Ectodermal cell (in vitro differentiated cells): ENCODE data around the gene RFFL.
A peak's percentile ranks its signal among the peaks of the same experiment; 100 is the strongest.
"Not testable (repeated sequence)": the region's sequence is repeated elsewhere in the genome, so short reads cannot be mapped to it uniquely, and the experiment has no call there.

Experiments
- H3K27ac ChIP-seq: 2 replicates; pipeline ENCODE4 v1.7.0; 2013; ENCODE audit warnings: mild to moderate bottlenecking, low read depth, low read length; ENCODE audit not compliant: insufficient read depth, poor library complexity, severe bottlenecking
- H3K27me3 ChIP-seq: 2 replicates; pipeline ENCODE4 v1.7.0; 2013; ENCODE audit warnings: mild to moderate bottlenecking, low read length; ENCODE audit not compliant: insufficient read depth, control insufficient read depth, poor library complexity, severe bottlenecking
- H3K36me3 ChIP-seq: one replicate; pipeline ENCODE4 v1.7.0; 2013; ENCODE audit warnings: low read length; ENCODE audit not compliant: control insufficient read depth, insufficient read depth
- H3K4me1 ChIP-seq: one replicate; pipeline ENCODE4 v1.7.0; 2013; ENCODE audit warnings: low read length; ENCODE audit not compliant: control insufficient read depth, insufficient read depth
- H3K4me3 ChIP-seq: 2 replicates; pipeline ENCODE4 v1.7.0; 2013; ENCODE audit warnings: low read depth, low read length, control low read depth; ENCODE audit not compliant: insufficient read depth
- H3K9me3 ChIP-seq: 2 replicates; pipeline ENCODE4 v1.7.0; 2013; ENCODE audit warnings: mild to moderate bottlenecking, low read length, moderate library complexity; ENCODE audit not compliant: control insufficient read depth
- WGBS, 2 experiments: methylation state at CpG; one replicate each; pipeline ENCODE4 v1.1.7; 2013; ENCODE audit warnings: missing lambda C conversion rate in 2 of 2; 5-methylcytosine and 5-hydroxymethylcytosine counted together

The RFFL gene

DNA sequence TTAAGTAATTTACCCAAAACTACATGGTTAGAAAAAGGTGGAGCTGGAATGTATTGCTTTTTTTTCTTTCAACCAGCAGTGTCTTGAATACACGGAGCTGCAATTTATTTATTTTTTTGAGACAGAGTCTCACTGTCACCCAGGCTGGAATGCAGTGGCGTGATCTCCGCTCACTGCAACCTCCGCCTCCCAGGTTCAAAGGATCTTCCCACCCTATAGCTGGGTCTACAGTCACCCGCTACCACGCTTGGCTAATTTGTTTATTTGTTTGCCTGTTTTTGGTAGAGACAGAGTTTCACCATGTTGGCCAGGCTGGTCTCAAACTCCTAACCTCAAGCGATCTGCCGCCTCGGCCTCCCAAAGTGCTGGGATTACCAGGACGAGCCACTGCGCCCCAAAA lies 27.2 kb upstream of the RFFL start:
- not testable (repeated sequence) for H3K4me1 ChIP-seq, H3K36me3 ChIP-seq, H3K27ac ChIP-seq, H3K4me3 ChIP-seq, H3K9me3 ChIP-seq
- WGBS, 2 experiments = 95 to 96% methylated on average over 11 of the region's 11 CpGs
- H3K27me3 ChIP-seq = peaks cover 24% of the 10 kb centered on the region

DNA sequence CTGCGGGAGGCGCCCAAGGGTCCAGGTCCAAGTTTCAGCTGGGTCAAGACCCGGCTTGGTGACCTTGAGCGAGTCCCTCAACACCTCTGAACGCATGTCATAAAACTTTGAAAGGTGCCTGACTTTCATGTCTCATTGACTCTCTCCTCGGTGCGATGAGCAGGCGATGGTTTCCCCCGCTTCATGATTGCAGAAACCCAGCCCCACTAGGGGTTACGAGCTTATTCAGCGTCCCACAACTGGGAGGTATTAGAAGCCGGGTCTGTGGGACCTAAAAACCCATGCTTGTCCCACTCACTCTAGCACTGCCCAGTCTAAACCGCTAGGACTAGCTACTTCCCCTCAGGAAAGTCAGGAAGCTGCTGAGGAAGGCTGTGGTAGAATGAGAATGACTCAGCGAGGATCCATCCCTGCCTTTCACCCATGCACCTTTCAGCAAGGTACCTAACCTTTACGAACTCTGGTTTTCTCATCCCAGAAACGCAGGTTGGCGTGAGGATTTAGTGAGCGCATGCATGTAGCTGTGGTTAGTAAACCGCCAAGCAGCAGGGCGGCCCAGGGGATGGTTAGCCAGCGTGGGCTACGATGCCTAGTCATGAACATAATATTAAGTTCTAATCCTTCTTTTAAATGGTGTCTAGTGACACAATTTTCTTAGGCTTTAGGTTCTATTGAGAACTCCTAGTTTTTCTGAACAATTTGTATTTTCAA lies 26.2 kb upstream of the RFFL start:
- Histone ChIP-seq H3K27me3 (peaks cover 24% of the 10 kb centered on the region), H3K4me1 (peaks cover 5% of the 10 kb centered on the region), H3K27ac (no peak overlapping the region), H3K36me3 (no peaks in the 10 kb centered on the region), H3K9me3 (no peaks in the 10 kb centered on the region), H3K4me3 (peak overlapping the region; percentile 20)
- 54 to 56% methylated on average over 22 of the region's 22 CpGs for WGBS, 2 experiments

DNA sequence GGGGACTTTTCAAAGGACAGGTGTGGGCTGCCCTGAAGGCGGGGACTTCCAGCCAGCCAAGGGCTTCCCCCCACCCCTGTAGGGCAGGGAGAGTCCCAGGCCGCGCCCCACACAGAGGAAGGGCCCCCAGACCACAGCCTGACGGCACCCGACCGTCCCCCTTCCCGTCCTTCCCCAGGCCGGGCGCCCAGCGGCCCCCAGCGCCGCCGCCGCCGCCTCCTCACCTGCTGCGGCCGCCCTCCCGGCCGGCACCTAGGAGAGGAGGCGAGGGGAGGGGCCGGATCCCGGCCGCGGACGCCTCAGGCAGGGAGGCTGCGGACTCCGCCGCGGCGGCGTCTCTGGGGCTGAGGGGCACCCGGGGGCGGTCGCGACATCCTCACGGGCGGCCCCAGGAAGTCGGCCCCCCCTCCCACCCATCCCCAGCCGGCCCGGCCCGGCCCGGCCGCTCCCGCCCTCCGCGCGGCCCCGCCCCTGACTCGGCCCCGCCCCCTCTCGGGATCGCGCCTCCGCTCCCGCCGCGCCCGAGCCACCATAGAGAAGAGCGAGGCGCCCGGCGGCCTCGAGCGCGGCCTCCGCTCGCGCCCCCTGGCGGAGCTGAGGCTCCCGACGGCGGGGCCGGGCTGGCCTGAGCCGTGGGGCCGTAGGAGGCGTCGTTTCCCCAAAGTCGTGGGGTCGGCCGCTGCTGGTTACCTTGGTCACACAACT lies 25.5 kb upstream of the RFFL start:
- Histone ChIP-seq H3K27ac (no peak overlapping the region), H3K27me3 (peaks cover 24% of the 10 kb centered on the region)
- 1% methylated on average over 79 of the region's 80 CpGs for WGBS, 2 experiments

DNA sequence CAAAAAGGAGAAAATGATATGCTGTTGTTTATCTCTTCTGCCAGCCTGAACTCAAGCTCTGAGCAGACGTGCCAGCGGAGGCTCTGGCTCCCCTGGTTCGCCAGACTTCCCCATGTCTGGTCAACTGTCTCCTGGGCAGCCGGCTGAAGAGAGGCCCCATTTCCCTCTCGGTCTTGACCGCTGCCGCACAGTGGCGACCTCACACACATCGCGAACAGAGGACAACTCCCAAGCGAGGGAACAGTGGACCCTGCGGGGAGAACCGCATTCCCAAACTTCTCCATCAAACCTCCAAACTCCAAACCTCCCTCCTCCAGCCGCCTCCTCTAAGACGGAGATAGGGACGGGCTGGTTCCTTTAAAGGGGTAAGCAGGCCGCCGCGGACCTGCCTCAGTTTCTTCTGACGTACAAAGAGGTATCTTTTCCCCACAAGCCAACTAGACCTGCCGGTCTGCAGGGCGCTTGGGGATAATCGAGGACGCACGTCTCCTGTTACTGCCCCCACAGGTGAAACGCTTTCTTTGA lies 24.9 kb upstream of the RFFL start:
- no peak overlapping the region for H3K27ac ChIP-seq
- WGBS, 2 experiments = 1 to 2% methylated on average over 26 of the region's 26 CpGs
- no peaks in the 10 kb centered on the region for H3K9me3 ChIP-seq

More for the DNA sequence above, 25.5 kb upstream of the RFFL start:
- H3K4me3 ChIP-seq = peak overlapping the region; percentile 67
- H3K9me3 ChIP-seq = no peaks in the 10 kb centered on the region
- no peaks in the 10 kb centered on the region for H3K36me3 ChIP-seq
- peaks cover 5% of the 10 kb centered on the region for H3K4me1 ChIP-seq

GRCh38 chr17:35087731-35088355 lies 24.3 kb upstream of the RFFL start:
- 52 to 63% methylated on average over 8 to 9 of the region's 9 CpGs for WGBS, 2 experiments
- H3K4me3 ChIP-seq = peak overlapping the region; percentile 67
- peaks cover 24% of the 10 kb centered on the region for H3K27me3 ChIP-seq
- peaks cover 5% of the 10 kb centered on the region for H3K4me1 ChIP-seq
- no peaks in the 10 kb centered on the region for H3K36me3 ChIP-seq
- H3K27ac ChIP-seq = no peak overlapping the region
- H3K9me3 ChIP-seq = no peaks in the 10 kb centered on the region

More for the DNA sequence above, 24.9 kb upstream of the RFFL start:
- H3K36me3 ChIP-seq = no peaks in the 10 kb centered on the region
- H3K4me1 ChIP-seq = peaks cover 5% of the 10 kb centered on the region
- peak overlapping the region; percentile 67 for H3K4me3 ChIP-seq
- peaks cover 24% of the 10 kb centered on the region for H3K27me3 ChIP-seq

- 80 to 89% methylated on average over 7 to 8 of the region's 8 CpGs for WGBS, 2 experiments
- no peak overlapping the region for H3K4me3 ChIP-seq
- no peak overlapping the region for H3K27ac ChIP-seq
- H3K9me3 ChIP-seq = no peaks in the 10 kb centered on the region
- no peaks in the 10 kb centered on the region for H3K36me3 ChIP-seq
- peaks cover 24% of the 10 kb centered on the region for H3K27me3 ChIP-seq
- peaks cover 5% of the 10 kb centered on the region for H3K4me1 ChIP-seq
Measured at GRCh38 chr17:35086931-35087573, 23.5 kb upstream of the RFFL start.

- H3K27me3 ChIP-seq = peaks cover 24% of the 10 kb centered on the region
- H3K36me3 ChIP-seq = no peaks in the 10 kb centered on the region
- H3K27ac ChIP-seq = no peak overlapping the region
- H3K4me3 ChIP-seq = no peak overlapping the region
- peaks cover 5% of the 10 kb centered on the region for H3K4me1 ChIP-seq
- 88 to 94% methylated on average over 8 of the region's 8 CpGs for WGBS, 2 experiments
- H3K9me3 ChIP-seq = no peaks in the 10 kb centered on the region
Measured at GRCh38 chr17:35086164-35086563, 22.7 kb upstream of the RFFL start.

DNA sequence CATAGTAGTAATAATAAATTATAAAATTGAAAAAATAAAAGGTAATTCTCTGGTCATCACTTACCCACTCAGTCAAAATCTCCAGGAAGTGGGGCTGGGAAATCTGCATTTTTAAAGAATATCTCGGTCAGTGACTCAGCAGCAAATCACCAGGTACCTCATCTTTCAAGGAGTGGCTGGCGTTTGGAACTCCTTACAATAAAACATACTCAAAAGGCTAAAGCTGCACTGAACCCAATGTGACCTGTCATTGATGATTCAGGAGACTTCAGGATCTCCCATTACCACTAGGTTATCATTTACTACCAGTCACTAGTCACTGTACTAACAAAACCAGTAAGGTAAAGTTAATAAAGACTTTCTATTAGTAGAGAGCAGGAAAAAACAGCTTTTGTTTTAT lies 21.5 kb upstream of the RFFL start:
- Histone ChIP-seq H3K27ac (no peak overlapping the region), H3K36me3 (no peaks in the 10 kb centered on the region), H3K27me3 (peaks cover 24% of the 10 kb centered on the region), H3K9me3 (no peaks in the 10 kb centered on the region), H3K4me1 (peaks cover 5% of the 10 kb centered on the region), H3K4me3 (no peak overlapping the region)
- 68 to 80% methylated on average over 2 of the region's 2 CpGs for WGBS, 2 experiments

GRCh38 chr17:35083071-35083470 lies 19.6 kb upstream of the RFFL start:
- H3K4me1 ChIP-seq = peaks cover 3% of the 10 kb centered on the region
- H3K9me3 ChIP-seq = no peaks in the 10 kb centered on the region
- H3K4me3 ChIP-seq = no peak overlapping the region
- WGBS, 2 experiments = 63 to 78% methylated on average over 2 of the region's 2 CpGs
- peaks cover 11% of the 10 kb centered on the region for H3K27me3 ChIP-seq
- H3K36me3 ChIP-seq = no peaks in the 10 kb centered on the region
- H3K27ac ChIP-seq = no peak overlapping the region
